T-helper 22 cell (primary cell): ENCODE results near the gene OGG1.

Source experiments
- DNase-seq: peaks from one replicate; pipeline ENCODE4 v3.0.0-alpha.2; 2020; ENCODE audit warnings: low read depth

OGG1 gene

DNA sequence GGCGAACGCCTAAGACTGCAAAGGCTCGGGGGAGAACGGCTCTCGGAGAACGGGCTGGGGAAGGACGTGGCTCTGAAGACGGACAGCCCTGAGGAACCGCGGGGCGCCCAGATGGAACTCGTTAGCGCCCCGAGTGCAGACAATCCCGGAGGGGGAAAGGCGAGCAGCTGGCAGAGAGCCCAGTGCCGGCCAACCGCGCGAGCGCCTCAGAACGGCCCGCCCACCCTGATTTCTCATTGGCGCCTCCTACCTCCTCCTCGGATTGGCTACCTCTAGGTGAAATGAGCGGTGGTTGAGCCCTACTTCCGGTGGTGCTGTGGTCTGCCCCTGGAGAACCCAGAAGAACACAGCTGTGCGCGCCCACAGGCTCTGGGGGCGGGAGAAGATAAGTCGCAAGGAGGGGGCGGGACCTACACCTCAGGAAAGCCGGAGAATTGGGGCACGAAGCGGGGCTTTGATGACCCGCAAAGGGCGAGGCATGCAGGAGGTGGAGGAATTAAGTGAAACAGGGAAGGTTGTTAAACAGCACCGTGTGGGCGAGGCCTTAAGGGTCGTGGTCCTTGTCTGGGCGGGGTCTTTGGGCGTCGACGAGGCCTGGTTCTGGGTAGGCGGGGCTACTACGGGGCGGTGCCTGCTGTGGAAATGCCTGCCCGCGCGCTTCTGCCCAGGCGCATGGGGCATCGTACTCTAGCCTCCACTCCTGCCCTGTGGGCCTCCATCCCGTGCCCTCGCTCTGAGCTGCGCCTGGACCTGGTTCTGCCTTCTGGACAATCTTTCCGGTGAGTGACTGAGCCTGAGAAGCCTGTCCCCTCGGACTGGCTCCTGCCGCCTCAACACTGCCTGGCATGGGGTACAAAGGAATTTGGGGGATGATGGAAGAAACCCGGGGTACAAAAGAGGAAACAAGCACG is at the start of gene OGG1:
Gene OGG1, plus strand, starts transcription at position 308 of the 911 bp plus-strand sequence. Its CDS starts 335 bp downstream, at position 643.
- DNase-seq, result peak; percentile 97

DNA sequence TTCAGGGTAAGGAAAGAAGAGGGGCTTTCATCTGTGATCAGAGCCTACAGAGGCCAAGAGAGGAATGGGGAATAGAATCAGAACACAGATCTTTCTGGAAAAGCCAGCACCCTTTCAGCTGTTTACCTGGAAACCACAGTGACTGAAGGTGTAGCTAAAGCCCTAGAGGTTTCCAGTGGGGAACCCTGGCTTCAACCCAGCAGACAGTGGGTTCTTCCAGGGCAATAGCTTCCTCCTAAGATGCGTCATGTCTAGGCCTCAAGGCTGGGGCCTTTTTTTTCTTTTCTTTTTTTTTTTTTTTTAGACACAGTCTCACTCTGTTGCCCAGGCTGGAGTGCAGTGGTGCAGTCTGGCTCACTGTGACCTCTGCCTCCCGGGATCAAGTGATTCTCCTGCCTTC is 49.2 kb upstream of the OGG1 start:
- DNase-seq, result no peak

DNA sequence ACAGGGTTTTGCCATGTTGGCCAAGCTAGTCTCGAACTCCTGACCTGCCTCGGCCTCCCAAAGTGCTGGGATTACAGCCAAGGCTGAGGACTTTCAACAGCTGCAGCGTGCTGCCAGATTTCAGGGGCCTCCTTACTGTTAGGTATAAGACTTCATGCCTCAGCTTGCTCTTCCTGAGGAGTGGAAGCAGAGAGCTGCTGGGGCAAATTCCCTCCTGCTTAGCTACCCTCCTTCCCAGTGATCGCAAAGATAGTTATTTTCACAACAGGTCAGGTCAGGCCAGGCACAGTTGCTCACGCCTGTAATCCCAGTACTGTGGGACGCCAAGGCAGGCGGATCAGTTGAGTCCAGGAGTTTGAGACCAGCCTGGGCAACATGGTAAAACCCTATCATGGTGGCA is 48.7 kb upstream of the OGG1 start:
- no peak for DNase-seq

DNA sequence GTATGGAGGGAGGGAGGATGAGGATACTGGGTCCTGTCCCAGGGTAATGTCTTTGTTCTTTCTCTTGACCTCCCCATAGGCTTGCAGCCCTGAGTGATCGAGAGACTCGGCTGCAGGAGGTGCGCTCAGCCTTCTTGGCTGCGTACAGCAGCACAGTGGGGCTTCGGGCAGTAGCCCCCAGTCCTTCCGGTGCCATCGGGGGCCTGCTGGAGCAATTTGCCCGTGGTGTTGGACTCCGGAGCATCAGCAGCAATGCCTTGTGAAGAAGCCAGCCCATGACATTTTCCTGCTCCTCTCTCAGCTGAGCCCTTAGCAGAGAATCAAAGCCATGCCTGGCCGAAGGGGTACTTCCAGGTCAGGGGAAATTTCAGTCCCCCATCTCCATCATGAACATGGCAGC is 48.0 kb upstream of the OGG1 start:
- no peak for DNase-seq

DNA sequence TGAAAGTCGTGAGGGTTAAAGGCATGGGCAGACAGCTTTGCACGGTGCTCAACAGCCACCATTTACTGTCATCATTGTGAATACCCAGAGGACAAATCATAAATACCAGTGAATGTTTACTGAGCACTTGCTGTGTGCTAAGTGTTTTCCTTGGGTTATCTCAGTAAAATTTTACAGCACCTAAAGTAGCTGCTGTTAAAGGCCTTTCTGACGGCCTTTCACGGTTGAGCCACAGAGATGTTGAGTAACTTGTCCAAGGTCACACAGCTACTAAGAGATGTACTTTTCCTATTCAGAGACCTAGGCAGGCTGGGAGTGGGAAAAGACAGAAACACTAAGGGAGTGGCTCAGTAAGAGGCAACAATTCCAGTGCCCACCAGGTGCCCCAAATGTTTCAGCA is 46.5 kb upstream of the OGG1 start:
- no peak for DNase-seq

DNA sequence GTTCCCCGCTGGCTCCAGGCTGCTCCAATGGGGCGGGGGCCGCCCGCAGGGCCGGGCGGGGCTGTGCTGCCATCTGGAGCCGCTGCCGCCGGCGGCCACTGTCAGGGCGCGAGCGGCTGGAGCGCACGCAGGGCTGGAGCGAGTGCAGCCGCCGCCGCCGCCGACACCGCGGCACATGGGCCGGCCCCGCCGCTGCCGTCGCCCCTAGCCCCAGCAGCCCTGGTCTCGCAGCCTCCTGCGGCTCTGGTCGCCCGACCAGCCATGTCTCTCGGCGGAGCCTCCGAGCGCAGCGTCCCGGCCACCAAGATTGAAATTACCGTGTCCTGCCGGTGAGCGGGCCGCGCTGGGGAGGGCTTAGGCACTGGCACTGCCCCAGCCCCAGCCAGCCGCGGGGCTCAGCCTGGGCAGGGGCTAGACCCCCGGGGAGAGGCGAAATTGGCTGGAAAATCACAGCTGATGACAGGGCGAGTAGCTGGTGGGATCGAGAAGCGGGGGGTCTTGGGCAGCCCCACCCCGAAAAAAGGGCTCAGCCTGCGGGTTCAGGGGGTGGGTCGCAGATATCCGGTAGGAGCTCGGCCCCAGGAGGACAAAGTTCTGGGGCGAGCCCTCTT is 45.9 kb upstream of the OGG1 start, which contains the start of gene CPNE9:
Gene CPNE9, plus strand, starts transcription at position 98 of the 611 bp plus-strand sequence. Its CDS starts 164 bp downstream, at position 262.
- no peak for DNase-seq

DNA sequence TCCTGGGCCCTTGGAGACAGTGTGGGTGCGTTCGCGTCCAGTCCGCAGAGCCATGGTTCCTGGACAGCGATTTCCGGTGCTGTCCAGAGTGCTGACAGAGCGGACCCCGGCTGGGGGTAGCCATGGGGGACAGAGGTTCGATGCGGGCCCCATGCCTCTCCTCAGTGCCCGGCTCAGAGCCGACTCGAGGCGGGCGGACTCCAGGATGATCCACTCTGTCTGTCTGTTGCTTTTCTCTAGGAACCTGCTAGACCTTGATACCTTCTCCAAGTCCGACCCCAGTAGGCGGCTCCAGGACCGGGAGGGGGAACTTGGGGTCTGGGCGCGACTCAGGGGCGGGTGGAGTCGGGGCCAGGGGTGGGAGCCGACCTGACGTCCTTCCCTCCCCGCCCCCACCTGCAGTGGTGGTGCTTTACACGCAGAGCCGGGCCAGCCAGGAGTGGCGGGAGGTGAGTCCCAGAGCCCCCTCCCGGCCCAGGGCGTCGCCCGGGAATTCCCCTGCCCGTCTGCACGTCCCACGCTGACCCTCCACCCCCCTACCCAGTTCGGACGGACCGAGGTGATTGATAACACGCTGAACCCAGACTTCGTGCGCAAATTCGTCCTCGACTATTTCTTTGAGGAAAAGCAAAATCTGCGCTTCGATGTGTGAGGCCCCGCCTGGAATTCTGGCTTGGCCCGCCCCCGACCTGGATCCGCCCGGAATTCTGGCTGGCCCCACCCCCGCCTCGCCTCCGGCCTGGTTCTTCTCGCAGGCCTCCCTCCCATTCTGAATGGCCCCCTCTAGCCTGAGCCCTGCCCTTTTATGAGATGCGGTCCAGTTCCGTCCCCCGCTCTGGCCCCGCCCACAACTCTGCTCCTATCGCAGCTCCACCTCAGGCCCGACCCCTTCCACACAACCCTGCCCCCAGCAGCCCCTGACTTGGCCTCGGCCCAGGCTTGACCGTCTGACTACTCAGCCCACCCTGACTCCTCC is 45.1 kb upstream of the OGG1 start:
- no peak for DNase-seq

DNA sequence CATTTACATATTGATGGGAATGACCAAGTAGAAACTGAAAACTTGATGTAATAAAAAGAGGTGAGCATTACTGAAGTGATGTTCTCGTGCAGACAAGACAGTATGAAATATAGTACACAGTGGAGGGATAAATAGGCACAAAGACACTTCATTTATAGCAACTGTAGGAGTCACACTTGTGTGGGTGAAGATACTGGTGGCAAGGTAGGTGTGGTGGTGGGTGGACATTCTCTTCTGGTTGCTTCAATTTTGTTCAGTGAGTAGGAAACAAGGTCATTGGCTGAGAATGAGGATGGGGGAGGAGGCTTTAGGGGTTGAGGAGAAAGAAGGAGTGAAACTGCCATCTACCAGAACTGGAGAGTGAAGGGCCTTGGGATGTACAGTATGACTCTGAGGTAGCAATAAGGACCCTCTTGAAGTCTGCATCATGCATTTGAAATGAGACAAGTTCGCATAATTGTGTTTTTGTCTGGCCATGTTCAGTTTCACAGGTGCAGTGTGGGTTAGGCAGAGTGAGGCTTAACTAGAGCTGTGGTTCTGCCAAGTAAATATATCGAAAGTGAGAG is 39.5 kb upstream of the OGG1 start:
- DNase-seq, result no peak

DNA sequence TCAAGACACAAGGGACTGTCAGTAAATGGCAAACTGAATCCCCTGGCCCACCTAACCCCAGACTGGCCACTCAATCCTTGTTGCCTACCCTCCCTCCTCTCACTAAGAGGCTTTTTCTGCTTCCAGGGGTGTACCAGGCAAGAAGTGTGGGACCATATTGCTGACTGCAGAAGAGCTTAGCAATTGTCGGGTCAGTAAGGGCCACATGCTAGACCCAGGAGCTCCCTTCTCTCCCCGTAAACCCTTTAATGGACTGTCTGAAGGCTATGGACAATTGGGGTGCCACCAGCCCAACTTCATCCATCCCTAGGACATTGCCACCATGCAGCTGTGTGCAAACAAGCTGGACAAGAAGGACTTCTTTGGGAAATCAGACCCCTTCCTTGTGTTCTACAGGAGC is 37.3 kb upstream of the OGG1 start:
- no peak for DNase-seq

DNA sequence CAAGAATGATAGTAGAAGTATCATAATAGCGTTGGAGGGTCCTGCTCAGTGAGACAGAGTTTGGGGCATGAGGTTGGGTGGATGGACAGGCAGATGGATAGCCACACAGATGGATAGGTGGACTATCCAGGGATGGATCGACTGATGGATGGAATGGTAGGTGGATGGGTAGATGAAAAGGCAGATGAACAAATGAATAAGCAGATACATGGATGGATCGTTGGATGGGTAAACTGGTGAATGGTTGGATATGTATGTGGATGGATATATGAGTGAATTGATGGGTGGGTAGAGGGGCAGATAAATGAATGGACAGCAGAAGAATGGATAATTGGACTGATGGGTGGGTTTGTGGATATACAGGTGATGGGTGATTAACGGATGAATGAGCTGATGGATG is 36.6 kb upstream of the OGG1 start:
- DNase-seq, result no peak

DNA sequence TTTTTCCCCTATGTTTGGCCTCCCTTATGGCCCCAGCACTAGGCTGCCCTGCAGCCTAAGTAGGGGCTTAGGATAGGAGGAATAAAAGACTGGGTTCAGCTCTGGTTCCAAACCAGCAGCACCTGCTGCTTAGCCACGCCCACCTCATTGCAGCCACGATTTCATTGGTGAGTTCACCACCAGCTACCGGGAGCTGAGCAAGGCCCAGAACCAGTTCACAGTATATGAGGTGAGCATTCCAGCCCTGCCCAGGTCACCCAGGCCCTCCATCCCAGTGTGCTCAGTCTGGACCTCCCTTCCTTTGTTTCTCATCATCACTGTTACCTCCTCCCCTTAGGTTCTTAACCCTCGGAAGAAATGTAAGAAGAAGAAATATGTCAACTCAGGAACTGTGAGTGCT is 34.6 kb upstream of the OGG1 start:
- DNase-seq, result no peak

DNA sequence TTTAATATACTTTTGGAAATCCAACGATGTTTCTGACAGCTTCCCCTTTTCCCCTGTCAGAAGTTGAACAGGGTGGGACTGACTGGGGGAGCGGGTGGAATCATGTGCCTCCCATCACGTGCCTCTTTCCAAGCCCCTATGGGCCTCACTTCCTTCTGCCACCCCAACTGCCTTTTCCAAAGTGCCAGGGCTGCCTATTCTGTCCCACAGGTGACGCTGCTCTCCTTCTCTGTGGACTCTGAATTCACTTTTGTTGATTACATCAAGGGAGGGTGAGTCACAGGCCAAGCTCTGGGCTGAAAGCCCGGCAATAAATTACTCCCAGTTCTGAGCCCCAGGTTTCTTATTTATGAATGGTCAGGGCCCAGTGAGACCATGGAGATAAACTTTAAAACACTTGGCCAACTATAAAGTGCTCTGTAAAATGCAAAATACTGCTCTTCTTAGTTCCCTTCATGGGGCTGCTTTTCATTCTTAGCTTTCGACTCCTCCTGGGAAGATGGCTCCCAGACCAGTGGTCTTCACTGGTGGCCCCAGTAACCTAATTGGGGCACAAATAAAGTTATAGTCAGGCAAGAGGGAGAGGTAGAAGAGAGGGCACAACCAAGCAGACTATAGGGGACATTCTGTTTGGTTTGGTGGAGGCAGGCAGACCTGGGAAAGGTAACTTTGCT is 33.9 kb upstream of the OGG1 start:
- no peak for DNase-seq

DNA sequence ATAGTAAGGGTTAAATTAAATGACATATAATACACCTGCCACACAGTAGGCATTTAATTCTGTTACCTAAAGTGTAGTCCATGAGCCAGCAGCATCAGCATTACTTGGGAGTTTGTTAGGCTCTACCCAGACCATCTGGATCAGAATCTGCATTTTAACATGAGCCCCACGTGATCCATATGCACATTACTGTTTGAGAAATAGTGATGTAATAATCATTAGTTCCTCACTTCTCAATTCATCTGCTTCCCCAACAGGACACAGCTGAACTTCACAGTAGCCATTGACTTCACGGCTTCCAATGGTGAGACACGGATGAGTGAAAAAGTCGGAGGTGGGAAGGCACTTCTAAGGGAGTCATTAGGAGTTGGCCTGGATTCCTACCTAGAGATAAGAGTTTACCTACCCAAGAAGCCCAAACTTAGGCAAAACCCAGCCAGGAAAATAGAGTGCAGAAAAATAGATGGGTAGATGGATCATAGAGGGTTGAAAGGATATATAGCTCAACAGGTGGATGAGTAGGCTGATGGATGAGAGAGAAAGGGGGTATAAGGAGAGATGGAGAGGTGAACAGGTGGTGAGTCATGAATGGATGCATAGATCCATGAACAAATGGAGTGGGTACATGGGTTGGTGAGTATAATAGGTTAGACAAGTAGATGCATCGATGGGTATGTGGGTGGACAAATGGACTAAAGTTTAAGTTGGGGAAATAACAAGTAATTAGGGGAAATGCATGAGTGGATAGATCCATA is 32.8 kb upstream of the OGG1 start:
- no peak for DNase-seq

DNA sequence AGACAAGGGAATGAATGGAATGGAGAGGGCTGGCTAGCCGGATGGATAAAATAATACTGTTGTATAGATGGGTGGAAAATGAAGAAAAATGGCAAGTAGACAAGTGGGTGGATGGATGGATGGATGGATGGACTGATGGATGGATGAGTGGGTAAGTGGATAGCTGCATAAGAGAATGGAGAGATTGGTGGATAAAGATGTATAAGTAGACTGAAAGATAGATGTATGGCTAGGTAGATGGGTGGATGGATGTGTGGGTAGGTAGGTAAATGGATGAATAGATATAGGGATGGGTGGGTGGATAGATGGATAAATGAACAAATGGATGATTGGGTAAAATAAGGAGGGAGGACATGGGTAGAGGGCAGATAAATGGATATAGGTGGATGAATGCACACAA is 32.2 kb upstream of the OGG1 start:
- no peak for DNase-seq

DNA sequence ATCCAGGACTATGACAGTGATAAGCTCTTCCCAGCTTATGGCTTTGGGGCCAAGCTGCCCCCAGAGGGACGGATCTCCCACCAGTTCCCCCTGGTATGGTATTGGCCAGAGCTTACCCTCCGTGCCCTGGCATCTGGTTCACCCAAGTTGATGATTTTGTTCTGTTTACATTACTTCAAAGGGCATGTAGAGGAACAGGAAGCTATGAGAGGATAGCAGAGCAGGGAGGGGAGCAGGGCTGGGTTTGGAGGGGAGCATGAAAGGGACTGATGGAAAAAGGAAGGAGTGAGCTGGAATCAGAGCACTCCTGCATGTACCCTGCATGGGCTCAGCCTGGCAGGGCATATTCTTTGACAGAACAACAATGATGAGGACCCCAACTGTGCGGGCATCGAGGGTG is 31.6 kb upstream of the OGG1 start:
- no peak for DNase-seq

DNA sequence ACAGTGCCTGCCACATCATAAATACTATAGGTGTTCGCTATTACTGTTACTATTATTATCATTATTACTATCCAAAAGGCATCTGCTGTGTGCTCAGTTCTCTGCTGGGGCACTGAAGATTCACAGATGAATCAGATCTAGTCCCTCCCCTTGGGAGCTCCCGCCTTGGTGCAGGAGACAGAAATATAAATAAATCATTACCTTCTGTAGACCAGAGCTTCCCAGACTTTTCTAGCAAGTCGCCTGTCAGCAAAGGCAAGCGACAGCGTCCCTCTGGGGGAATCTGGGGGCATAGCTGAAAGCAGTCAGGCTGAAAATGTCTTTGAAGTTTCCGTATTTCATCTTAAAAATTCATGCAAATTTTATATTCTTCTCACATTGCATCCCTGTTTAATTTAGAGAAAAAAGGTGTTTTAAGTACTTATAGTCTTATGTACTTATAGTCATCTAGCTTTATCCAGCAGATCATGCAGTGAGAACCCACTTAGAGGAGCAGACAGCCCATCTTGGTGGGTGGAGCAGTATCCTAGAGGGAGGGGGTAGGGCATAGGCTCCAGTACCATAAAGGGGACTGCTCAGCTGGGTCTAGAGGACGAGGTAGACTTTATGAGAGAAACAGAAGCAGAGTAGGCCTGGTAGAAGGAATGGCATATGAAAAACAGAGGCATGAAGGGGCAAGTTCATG is 28.6 kb upstream of the OGG1 start:
- DNase-seq, result no peak

DNA sequence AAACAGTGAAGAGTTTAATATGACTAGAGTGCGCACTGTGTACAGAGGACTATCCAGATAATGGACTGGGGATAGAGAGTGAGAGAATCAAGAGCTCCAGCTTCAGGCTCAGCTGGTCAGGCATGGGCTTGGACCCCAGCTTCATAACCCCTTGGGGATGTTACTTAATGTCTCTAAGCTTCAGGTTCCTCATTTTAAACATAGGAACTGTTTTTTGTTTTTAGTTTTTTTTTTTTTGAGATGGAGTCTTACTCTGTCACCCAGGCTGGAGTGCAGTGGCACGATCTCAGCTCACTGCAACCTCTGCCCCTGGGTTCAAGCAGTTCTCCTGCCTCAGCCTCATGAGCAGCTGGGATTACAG is 28.1 kb upstream of the OGG1 start:
- DNase-seq, result no peak

DNA sequence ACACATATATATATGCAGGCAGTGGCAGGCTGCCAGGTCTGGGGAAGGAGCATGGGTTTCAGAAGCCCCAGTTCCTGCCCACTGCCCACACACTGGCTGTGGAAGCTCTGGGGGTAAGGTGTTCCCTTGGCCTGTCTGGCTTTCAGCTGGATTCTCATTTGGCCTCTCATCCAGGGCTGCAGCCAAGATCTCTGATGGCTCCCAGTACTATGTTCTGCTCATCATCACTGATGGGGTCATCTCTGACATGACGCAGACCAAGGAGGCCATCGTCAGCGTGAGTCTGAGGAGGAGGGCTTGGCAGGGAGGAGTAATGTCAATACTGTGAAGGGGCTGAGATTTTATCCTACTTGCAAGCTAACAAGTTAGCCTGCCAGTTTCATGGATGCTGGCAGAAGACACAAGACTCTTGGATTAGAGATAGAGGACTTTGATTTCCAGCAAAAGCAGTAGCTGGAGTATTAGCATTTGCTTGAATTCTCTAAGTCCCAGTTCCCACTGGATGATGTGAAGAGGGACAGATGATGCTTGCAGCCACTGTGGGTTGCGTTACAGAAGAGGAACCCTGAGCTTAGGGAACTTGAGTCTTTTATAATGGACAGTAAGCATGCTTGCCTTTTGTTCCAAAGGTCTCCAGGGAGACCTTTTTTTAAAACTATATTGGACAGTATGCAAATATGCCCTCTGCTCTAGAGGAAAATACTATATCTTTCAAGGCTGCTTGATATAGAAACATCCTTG is 23.8 kb upstream of the OGG1 start:
- DNase-seq, result no peak

DNA sequence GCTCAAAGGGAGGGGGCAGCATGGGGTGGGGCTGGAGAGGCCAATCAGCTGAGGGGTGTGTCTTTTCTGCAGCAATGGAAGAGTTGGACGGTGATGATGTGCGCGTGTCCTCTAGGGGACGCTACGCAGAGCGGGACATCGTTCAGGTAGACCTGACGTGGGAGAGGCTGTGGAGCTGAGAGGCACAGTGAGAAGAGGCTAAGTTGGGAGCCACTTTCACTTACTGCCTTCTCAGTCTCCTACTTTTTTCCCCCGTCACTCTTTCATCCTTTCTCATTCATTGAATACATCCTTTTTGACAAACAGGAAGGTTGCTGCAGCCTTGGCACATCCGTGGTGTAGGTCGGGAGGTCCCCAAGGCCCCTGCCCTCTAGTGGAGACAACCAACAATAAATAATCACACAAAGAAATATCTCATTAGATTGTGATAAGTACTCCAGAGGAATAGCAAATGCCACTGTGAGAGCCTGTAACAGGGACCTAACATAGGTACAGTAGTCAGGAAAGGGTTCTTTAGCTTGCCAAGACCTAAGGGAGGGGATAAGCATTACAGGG is 22.6 kb upstream of the OGG1 start:
- peak; percentile 37 for DNase-seq
